Keratinocyte (primary cell): ENCODE measurements around the gene HERPUD1.

Source experiments
- CTCF ChIP-seq, 3 experiments: IDR thresholded peaks in 1 of 3; conservative IDR thresholded peaks in 1 of 3; optimal IDR thresholded peaks in 1 of 3; 2 replicates in 2 of 3; 3 replicates in 1 of 3; pipeline versions ENCODE3 to v1.5.1; 2011; ENCODE audit warnings: low read length in 3 of 3, mild to moderate bottlenecking in 3 of 3, moderate library complexity in 2 of 3, control low read depth in 1 of 3, inconsistent platforms in 1 of 3; ENCODE audit not compliant: insufficient read depth in 2 of 3; ENCODE audit errors: extremely low read depth in 1 of 3
- EZH2 ChIP-seq: IDR thresholded peaks from one replicate; pipeline ENCODE4 v1.6.1; 2012; ENCODE audit warnings: inconsistent platforms, mild to moderate bottlenecking, low read length, moderate library complexity

- no peak for TF ChIP-seq CTCF (optimal IDR thresholded peaks at IDR 0.05 in 1 of 3, IDR thresholded peaks at IDR 0.05 in 1 of 3, conservative IDR thresholded peaks at IDR 0.05 in 1 of 3; ENCODE audit: extremely low read depth in 1 of 3, insufficient read depth in 2 of 3, low read length in 3 of 3)
- TF ChIP-seq EZH2, result no peak
These were observed 61.3 kb downstream of the HERPUD1 start for GRCh38 chr16:56993204-56993603.
